GM21717 (cell line): ENCODE measurements around the gene POSTN.

ENCODE experiments used
- ATAC-seq: cut with Tn5 transposase; IDR thresholded peaks from one replicate; pipeline ENCODE4 v1.9.1; 2021; ENCODE audit warnings: mild to moderate bottlenecking, moderate library complexity; ENCODE audit not compliant: unreplicated experiment

The POSTN gene

GRCh38 chr13:37598597-37598996, at the start of gene POSTN:
POSTN (minus strand) TSS chr13:37598768; CDS start chr13:37598726, 42 bp downstream.
- ATAC-seq: no peak

GRCh38 chr13:37647031-37647650, 48.6 kb upstream of the POSTN start:
- no peak for ATAC-seq

GRCh38 chr13:37646531-37646930, 48.0 kb upstream of the POSTN start:
- no peak for ATAC-seq

GRCh38 chr13:37645181-37645740, 46.7 kb upstream of the POSTN start:
- ATAC-seq: no peak

- no peak for ATAC-seq
These were observed 42.8 kb upstream of the POSTN start for GRCh38 chr13:37641391-37641790.

GRCh38 chr13:37640499-37640898, 41.9 kb upstream of the POSTN start:
- no peak for ATAC-seq

GRCh38 chr13:37636701-37637100, 38.1 kb upstream of the POSTN start:
- ATAC-seq: no peak

- ATAC-seq: no peak
These were observed 33.7 kb upstream of the POSTN start for GRCh38 chr13:37632294-37632693.

- no peak for ATAC-seq
These were observed 28.9 kb upstream of the POSTN start for GRCh38 chr13:37627428-37627827.

GRCh38 chr13:37621811-37622361, 23.3 kb upstream of the POSTN start:
- no peak for ATAC-seq

GRCh38 chr13:37618554-37618953, 20.0 kb upstream of the POSTN start:
- ATAC-seq: no peak

- ATAC-seq: no peak
These were observed 18.6 kb upstream of the POSTN start for GRCh38 chr13:37617173-37617572.

- no peak for ATAC-seq
These were observed 17.6 kb upstream of the POSTN start for GRCh38 chr13:37616131-37616530.

- no peak for ATAC-seq
These were observed 16.7 kb upstream of the POSTN start for GRCh38 chr13:37615276-37615675.

GRCh38 chr13:37613638-37614037, 15.1 kb upstream of the POSTN start:
- ATAC-seq: no peak

- no peak for ATAC-seq
These were observed 14.7 kb upstream of the POSTN start for GRCh38 chr13:37613236-37613635.

GRCh38 chr13:37608750-37609339, 10.3 kb upstream of the POSTN start:
- ATAC-seq: no peak

- no peak for ATAC-seq
These were observed 4.3 kb upstream of the POSTN start for GRCh38 chr13:37602733-37603381.

GRCh38 chr13:37601648-37602440, 3.3 kb upstream of the POSTN start:
- ATAC-seq: no peak

GRCh38 chr13:37599519-37599918, 951 bp upstream of the POSTN start:
- no peak for ATAC-seq

- ATAC-seq: no peak
These were observed 1.0 kb downstream of the POSTN start for GRCh38 chr13:37597477-37598025.
